Measurements from ENCODE around the gene MBLAC1. TPM values are rescaled to one million over a fixed set of nuclear protein-coding genes. Genes with fewer than 3 reads are reported as not detected.
A peak's percentile ranks its signal among the peaks of the same experiment; 100 is the strongest.

MBLAC1 gene
- total and polyA plus RNA-seq, 10 of the 15 experiments (the other 5 are each of a cell fraction or from before 2014, with no cell fraction given) = 0.24 to 3.2 (median 1.8) TPM; not detected in 1

DNA sequence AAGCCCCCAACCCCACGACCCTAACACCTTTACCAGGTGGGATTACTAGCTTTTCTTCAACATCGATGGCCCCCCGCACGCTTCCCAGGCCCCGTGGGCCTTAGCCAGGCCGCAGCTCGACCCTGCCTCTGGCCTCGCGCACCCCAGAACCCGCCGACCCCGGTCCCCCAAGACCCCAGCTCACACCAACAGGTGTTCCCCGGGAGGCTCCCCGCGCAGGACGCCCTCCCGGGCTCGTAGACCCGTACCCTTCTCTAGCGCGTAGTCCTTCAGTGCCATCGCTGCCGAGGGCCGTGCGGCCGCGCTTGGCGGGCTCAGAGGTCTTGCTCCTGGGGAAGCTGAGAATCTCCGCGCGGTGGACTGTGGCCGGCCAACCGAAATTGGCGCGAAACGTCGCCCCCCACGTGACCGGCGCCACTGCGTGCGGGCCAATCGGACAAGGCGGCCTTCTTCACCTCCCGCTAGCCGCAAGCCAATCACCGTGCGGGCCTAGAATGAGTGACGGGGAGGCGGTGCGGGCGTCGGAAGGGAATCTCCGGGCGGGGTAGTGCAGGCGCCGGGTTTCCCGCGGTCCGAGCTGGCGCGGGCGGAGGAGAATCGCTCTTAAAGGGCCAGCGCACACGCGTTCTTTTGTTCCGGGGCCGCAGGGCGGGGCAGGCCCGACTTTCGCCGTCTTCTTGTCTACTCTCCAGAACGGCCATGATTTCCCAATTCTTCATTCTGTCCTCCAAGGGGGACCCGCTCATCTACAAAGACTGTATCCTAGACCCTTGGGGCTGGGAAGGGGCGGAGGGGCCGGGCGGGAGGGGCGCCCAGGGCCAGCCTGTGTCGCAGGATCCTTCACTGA is 25.5 kb upstream of the MBLAC1 start, which contains the start of the genes AP4M1 and MCM7 (continued):
- TF ChIP-seq, protein P1, sequence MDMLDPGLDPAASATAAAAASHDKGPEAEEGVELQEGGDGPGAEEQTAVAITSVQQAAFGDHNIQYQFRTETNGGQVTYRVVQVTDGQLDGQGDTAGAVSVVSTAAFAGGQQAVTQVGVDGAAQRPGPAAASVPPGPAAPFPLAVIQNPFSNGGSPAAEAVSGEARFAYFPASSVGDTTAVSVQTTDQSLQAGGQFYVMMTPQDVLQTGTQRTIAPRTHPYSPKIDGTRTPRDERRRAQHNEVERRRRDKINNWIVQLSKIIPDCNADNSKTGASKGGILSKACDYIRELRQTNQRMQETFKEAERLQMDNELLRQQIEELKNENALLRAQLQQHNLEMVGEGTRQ (IDR thresholded peaks at IDR 0.05; ENCODE audit: borderline replicate concordance, low read depth, low read length) = peak; percentile 94
- TF ChIP-seq TCF7 (IDR thresholded peaks at IDR 0.05; ENCODE audit: borderline replicate concordance) (no peak), CHD4 (IDR thresholded peaks at IDR 0.05) (no peak), TCF12 (IDR thresholded peaks at IDR 0.05; ENCODE audit: low read depth, low read length) (no peak; the same call in 1 of the 2 replicates), RELA (IDR thresholded peaks at IDR 0.05; ENCODE audit: borderline replicate concordance, partially characterized antibody) (peak; percentile 88), HDAC2 (IDR thresholded peaks at IDR 0.05) (no peak), POLR2A (IDR thresholded peaks at IDR 0.05; ENCODE audit: low read depth, low read length) (peak; percentile 82), EZH2 (IDR thresholded peaks at IDR 0.05; ENCODE audit: borderline replicate concordance, control insufficient read depth, low read depth, low read length) (no peak)
- TF ChIP-seq, protein P2, sequence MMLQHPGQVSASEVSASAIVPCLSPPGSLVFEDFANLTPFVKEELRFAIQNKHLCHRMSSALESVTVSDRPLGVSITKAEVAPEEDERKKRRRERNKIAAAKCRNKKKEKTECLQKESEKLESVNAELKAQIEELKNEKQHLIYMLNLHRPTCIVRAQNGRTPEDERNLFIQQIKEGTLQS (IDR thresholded peaks at IDR 0.05; ENCODE audit: borderline replicate concordance, extremely low read depth, low read depth, low read length) = peak; percentile 88
- TF ChIP-seq, protein P3, sequence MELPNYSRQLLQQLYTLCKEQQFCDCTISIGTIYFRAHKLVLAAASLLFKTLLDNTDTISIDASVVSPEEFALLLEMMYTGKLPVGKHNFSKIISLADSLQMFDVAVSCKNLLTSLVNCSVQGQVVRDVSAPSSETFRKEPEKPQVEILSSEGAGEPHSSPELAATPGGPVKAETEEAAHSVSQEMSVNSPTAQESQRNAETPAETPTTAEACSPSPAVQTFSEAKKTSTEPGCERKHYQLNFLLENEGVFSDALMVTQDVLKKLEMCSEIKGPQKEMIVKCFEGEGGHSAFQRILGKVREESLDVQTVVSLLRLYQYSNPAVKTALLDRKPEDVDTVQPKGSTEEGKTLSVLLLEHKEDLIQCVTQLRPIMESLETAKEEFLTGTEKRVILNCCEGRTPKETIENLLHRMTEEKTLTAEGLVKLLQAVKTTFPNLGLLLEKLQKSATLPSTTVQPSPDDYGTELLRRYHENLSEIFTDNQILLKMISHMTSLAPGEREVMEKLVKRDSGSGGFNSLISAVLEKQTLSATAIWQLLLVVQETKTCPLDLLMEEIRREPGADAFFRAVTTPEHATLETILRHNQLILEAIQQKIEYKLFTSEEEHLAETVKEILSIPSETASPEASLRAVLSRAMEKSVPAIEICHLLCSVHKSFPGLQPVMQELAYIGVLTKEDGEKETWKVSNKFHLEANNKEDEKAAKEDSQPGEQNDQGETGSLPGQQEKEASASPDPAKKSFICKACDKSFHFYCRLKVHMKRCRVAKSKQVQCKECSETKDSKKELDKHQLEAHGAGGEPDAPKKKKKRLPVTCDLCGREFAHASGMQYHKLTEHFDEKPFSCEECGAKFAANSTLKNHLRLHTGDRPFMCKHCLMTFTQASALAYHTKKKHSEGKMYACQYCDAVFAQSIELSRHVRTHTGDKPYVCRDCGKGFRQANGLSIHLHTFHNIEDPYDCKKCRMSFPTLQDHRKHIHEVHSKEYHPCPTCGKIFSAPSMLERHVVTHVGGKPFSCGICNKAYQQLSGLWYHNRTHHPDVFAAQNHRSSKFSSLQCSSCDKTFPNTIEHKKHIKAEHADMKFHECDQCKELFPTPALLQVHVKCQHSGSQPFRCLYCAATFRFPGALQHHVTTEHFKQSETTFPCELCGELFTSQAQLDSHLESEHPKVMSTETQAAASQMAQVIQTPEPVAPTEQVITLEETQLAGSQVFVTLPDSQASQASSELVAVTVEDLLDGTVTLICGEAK (IDR thresholded peaks at IDR 0.05; ENCODE audit: borderline replicate concordance) = no peak; the same call in 1 of the 2 replicates

All from GM12878 (cell line).